ENCODE results near the gene DNAJB5.
"Not testable (repeated sequence)": the region's sequence is repeated elsewhere in the genome, so short reads cannot be mapped to it uniquely, and the experiment has no call there.

DNAJB5 gene

DNA sequence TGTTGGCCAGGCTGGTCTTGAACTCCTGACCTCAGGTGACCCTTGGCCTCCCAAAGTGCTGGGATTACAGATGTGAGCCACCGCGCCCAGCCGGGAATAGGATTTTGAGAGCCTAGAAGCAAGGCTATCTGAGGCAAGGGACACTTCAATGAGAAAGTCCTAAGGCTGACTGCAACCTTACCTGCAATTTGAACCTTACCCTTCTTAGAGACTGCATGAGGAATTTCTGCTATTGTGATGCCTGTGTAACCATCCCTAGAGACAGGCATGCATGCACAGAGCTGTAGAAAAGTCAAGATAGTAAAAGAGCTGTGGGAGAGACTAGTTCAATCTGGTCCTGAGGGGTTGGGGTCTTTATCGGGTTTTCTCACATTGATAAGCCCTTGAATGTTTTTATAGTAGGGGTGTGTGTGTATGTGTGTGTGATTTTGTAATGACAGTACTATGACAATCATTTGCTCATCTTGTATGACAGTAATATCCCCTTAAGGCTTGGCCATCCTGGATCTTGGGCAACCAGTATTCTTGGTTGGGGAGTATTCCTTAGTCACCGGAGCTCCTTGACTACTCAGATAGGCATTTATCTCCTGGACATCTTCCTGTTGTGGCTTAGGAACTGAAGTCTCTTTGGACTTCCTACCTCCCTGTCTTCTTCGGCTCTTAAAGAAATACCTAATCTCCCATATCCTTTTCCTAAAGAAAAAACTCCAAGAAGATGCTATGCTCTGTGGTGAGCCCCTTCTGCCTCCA lies 11.2 kb downstream of the DNAJB5 start:
- no peak for DNase-seq (ENCODE audit: low spot score)

DNA sequence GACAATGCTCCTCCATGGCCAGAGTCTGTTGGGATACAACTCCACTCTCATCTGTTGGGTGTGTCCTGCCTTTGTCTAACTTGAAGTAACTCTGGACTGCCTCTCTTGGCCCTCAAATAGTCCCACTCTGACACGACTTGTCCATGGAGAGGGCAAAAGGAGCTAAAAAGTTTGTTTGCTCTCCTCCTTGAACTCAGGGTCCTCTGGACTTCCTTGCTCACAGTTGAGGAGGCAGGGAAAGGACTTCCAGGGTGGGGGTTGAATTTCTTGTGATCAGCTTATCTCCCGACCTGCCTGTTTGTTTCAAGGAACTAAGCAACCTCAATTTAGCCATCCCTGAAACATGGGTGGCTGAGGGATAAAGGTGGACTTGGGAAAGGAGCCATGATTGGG lies 11.7 kb downstream of the DNAJB5 start:
- DNase-seq (ENCODE audit: low spot score): no peak

DNA sequence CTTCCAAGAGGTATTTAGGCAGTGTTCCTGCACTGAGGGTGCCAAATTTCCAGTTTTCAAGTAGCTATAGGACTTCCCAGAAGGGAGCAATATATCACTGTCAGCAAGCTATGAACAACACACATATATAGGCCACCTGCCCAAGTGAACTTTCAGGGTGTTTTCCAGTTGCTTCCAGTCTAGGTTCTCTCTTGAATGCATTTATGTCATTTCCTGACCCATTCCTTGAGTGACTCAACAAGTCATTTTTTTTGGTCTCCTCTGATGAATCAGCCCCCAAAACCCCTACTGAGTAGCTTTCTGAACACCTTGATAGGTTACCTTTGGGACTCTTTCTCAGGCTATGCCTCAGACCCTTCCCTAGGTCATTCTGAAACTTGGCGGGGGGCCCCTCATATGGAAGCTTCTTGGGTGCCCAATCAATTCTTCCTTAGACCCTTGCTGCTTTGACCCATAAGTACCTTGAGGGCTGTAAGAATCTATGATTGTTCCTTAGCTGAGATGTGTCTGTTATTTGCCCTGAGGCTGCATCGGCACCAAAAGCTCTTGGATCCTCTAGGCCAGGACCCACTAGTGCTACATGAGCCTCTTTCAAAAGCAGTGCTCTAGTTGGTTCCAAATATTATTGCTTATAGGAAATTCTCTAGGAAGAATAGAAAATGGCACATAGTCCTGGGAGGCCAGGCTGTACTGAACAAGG lies 12.4 kb downstream of the DNAJB5 start:
- DNase-seq (ENCODE audit: low spot score): no peak

DNA sequence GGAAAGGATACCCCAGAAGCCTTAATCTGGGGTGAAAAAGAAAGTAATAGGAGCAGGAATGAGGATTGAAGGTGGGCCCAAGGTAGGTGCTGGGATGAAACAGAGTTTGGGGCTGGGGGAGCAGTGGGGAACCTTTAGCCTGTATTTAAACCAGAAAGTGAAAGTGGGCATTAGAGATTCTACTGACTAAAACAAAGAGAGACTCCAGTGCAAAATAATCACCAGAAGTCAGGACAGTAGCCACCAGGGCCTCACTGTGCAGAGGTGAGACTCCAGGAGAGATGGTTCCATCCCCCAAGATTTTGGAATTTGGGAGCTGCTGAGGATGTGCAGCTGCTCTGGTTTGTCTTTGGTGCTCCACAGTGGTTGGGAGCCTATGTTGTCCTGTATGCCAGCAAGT lies 13.1 kb downstream of the DNAJB5 start:
- DNase-seq (ENCODE audit: low spot score): no peak

DNA sequence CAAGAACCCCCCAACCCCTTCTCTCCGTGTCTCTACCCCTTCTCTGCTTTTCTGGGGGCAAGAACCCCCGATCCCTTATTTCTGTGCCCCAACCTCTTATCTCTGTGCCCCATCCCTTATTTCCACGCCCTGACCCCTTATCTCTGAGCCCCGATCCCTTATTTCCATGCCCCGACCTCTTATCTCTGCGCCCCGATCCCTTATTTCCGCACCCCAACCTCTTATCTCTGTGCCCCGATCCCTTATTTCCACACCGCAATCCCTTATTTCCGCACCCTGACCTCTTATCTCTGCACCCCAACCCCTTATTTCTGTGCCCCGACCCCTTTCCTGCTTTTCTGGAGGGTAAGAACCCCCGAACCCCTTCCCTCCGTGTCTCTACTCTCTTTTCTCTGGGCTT lies 14.8 kb downstream of the DNAJB5 start:
- not testable (repeated sequence) for DNase-seq (ENCODE audit: low spot score)

DNA sequence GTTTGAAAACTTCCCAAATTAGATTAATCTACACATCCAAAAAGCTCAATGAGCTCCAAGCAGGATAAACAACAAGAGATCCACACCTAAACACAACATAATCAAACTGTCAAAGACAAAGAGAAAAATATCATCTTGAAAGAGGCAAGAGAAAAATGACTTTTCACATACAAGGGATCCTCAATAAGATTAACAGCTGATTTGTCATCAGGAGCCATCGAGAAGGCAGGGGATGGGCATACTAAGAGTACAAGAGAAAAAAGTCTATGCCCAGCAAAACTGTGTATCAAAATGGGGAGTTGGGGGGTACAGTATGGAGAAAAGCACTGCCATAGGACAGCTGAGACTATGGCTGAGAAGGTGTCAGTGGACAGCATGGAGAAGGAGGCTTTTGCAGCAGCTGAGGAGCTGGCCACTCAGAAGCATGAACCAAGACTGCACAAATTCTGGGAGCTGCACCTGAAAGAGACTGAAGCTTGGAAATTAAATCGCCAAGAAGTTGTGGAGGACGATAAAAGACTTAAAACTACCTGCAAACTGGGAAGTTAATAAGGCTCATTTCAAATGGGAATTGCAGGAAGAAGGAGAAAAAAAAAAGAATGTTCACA lies 20.9 kb downstream of the DNAJB5 start:
- DNase-seq (ENCODE audit: low spot score): no peak

DNA sequence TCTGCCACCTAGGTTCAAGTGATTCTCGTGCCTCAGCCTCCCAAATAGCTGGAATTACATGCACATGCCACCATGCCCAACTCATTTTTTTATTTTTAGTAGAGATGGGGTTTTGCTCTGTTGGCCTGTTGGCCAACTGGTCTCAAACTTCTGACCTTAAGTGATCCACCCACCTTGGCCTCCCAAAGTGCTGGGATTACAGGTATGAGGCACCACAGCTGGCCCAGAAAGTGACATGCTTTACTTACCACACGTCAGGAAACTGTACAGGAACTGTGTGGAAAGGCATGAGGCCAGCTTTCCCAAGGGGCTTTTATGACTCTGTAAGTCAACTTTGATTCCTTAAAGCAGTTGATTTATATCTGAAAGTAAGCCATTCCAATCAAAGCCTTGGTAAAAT lies 25.0 kb downstream of the DNAJB5 start:
- no peak for DNase-seq (ENCODE audit: low spot score)

DNA sequence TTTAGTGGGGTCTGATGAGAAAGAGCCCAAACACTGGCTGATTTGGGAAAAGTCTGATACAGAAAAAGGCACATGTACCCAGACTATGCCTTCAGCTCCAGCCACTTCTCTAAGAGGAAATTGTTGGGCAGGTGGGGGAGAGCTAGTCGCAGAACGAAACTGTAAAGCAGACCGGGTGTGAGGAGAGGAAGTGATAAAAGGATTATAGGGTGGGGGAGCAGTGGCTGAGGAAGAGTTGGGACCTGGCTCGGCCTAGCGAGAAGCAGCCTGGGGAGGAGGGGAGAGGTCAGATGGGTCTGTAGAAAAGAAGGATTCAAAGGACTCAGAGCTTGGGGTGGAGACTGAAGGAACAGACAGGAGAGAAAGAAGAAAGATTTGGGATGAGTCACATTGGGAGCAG lies 33.9 kb downstream of the DNAJB5 start:
- not testable (repeated sequence) for DNase-seq (ENCODE audit: low spot score)

DNA sequence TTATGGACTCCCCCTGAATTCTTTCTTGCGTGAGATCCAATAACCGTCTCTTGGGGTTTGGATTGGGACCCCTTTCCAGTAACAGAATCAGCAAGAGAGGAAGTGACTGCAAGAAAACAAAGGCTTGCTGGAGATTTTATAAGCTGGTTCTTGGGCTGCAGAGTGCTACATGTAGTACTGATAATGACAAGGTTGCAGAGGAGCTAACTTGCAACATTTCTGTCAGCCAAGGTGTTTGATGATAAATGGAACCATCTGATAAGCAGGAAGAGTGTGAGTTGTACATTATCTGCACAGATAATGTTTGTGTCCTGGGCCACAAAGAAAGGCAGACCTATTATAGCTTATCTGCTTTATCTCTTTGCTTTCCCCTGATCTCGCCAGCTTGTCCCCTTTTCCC lies 37.1 kb downstream of the DNAJB5 start:
- DNase-seq (ENCODE audit: low spot score): no peak

DNA sequence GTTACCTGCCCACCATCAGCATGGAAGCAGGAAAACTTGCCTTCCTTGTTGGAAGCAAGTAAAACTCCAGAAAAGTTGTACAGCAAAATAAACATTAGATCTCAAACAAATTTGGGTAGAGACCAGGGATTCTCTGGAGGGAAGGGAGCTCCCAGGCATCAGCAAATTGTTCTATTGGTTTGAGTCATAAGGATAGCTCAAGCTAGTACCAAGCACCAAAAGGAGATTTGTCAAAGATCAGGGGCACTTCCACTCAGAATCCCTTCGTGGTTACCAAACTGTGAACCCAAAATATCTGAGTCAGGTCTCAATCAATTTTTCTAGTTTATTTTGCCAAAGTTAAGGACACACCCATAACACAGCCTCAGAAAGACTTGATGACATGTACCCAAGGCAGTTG lies 37.8 kb downstream of the DNAJB5 start:
- DNase-seq (ENCODE audit: low spot score): no peak

DNA sequence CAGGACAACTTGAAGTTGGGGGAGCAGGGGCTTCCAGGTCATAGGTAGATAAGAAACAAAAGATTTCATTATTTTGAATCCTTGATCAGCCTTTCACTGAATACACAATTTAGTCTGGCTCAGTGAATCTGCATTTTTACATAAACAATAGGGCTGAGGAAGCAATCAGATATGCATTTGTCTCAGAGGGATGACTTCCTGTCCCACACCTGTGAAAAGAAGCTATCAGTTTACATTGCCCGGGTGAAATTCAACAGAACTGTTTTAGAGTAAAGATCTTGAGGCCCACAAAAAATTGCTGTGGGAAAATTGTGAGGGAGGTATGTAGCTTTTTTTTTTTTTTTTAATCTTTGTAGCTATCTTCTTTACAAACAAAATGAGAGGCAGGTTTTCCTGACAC lies 38.3 kb downstream of the DNAJB5 start:
- no peak for DNase-seq (ENCODE audit: low spot score)

DNA sequence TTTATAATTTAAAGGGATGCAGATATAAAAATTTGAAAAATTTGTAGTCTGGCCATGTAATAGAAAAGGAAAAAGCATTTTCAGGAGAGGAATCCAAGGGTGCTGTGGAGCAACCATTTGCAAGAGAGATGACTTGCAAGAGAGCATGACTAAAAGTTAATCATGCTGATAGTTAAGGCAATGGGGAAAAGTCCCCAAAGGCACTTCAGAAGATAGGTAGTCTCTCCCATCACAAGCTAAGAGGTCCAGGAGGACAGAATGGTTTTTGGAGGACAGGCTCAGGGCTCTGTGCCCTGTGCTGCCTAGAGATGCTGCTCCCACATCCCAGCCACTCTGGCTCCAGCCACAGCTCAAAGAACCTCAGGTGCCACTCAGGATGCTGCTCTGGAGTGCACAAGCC lies 38.8 kb downstream of the DNAJB5 start:
- DNase-seq (ENCODE audit: low spot score): no peak

DNA sequence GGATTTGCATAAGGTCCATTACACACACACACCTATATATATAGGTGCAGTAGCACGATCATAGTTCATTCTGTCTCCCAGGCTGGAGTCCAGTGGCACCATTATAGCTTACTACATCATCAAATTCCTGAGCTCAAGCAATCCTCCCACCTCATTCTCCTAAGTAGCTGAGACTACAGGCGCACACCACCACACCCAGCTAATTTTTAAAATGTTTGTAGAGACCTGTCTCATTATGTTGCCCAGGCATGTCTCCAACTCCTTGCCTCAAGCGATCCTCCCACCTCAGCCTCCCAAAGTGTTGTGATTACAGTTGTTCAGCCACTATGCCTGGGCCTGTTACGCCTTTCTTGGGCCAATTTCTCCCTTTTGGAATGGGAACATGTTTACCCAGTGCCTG lies 39.7 kb downstream of the DNAJB5 start:
- DNase-seq (ENCODE audit: low spot score): no peak

DNA sequence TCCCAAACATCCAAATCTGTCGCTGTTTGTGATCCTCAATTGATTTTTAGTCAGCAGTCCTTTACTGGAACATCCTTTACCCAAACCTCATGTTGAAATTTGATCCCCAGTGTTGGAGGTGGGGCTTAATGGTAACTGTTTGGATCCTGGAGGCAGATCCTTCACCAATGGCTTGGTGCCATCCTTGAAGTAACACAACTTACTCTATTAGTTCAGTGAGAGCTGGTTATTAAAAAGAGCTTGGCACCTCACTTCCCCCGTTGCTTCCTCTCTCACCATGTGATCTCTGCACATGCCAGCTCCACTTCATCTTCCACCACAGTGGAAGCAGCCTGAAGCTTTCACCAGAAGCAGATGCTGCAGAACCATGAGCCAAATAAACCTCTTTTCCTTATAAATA lies 40.3 kb downstream of the DNAJB5 start:
- no peak for DNase-seq (ENCODE audit: low spot score)

DNA sequence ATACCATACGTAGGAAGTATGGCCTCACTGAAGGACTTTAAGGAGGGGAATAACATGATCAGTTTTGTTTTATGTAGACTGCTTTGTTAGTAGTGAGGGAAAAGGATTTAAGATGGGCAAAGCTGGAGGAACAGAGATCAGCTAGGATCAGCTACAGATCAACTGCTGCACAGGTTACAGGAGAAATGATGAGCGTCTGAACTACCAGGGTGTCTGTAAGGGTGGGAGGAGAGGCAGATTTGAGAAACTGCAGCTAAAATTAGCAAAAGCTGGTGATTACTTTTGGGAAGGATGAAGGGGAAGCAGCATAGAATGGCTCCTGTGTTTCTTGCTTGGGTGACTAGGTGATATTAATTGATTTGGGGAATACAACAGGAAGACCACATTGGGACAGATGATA lies 43.6 kb downstream of the DNAJB5 start:
- DNase-seq (ENCODE audit: low spot score): no peak

DNA sequence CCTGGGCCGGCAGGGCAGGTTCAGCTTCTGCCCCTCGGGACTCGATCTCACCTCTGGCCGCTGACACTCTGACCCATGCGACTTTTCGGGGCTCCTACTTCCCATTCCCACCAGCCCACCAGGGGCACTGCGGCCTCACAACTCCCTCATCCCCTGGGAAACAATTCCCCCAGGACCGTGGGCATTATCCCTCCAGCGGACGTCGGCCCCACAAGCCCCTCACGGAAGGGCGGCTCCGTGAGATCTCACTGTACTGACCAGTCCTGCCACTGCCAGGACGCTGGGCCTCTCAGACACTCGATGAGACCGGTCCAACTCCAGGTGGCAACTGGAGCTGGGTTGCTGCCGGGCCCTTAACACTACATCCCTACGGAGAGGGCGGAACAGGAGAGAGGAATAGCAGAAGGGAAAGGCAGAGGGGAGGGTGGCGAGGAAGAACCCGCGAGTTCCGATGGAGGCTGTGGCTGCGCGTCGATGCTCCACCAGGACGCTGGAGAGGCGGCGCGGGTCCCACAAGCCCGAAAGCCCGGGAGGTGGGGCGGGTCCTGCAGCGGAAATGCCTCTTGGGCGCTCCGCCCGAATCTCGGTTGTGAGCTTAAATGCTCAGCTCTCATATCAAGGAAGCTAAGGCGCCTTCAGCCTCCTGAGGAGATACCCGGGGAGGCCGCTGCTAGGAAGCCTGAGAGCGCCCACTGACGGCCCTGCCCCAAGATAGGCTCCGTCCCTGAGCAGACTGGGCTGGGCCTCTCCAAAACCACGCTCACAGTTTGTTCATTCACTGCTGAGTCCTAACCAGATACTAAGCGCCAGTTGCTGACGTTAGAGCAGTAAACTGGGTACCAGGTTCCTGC lies 46.5 kb downstream of the DNAJB5 start:
- DNase-seq (ENCODE audit: low spot score): no peak

DNA sequence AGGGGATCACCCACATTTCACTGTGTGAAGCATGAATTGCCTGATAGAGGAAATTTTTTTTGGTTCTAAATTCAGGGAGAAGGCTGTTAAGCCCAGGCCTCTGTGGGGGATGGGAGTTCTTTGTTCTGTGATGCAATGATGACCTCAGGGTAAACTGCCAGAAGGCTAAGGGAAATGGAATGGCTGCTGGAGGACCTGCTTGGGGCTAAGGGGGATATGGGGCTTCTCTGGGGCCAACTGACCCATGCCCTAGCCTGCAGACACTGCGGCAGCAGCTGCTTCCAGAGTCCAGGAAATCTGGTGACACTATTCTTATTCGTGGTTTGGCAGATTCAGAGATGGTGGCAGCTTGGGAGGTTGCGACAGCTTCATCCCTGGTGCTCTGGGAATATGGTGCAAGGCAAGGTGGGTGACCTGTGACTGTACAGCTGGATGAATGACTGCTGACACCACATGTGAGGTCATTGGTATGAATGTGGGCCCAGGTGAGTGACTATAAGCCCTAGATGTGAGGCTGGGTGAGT lies 52.6 kb downstream of the DNAJB5 start:
- no peak for DNase-seq (ENCODE audit: low spot score)

DNA sequence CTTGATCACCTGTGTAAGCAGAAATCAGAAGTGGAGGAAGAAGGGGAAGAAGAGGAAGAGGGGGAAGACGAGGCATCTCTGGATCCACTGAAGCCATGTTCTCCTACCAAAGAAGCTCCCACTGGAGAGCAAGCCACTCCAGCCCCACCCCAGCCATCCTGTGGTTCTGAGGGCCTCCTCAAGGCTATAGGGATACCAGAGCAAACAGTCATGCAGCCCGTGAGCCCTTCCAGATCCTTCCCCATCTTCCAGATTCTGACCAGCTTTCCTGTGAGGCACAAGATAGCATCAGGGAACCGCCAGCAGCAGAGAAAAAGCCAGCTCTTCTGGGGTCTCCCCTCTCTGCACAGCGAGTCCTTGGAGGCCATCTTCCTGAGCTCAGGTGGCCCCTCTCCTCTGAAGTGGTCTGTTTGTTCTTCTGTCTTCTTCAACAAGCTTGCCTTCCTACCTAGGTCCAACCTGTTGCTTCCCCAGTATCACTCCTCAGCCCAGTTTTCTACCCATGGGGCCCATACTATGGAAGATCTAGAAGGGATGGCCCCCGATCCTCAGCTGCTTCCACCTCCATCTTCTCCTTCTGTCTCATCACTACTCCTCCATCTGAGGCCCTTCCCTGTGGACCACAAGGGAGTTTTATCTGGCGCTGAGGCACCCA lies 53.5 kb downstream of the DNAJB5 start:
- DNase-seq (ENCODE audit: low spot score): no peak

DNA sequence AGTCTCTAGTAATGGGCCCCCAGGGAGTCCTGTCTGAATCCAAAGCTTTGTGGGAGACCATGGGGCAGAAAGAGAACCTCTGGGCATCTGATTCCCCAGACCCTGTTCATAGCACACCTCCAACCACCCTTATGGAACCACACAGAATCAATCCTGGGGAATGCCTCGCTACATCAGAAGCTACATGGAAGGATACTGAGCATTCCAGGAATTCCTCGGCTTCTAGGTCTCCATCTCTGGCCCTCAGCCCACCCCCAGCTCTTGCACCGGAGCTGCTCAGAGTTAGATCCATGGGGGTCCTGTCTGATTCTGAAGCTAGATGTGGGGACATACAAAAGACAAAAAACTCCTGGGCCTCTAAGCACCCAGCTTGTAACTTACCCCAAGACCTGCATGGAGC lies 54.5 kb downstream of the DNAJB5 start:
- DNase-seq (ENCODE audit: low spot score): no peak
